NCI-H2107 treated with DMSO at 0.1 percent for 48 hours (cell line): ENCODE results near the gene CCDC197.

Experiments
- DNase-seq: peaks from one replicate; lab custom pipeline; 2025; ENCODE audit not compliant: unreplicated experiment; lab: John Stamatoyannopoulos, UW

The CCDC197 gene

GRCh38 chr14:93977171-93977570 is 19.9 kb upstream of the CCDC197 start:
- DNase-seq, result no peak

GRCh38 chr14:93977790-93978581 is 19.1 kb upstream of the CCDC197 start:
- DNase-seq, result no peak

GRCh38 chr14:93978735-93979134 is 18.4 kb upstream of the CCDC197 start:
- no peak for DNase-seq

- DNase-seq, result no peak
Observed at GRCh38 chr14:93980456-93981201, 16.5 kb upstream of the CCDC197 start.

- DNase-seq, result no peak
Observed at GRCh38 chr14:93981316-93982229, 15.5 kb upstream of the CCDC197 start.

- no peak for DNase-seq
Observed at GRCh38 chr14:93982230-93983007, 14.7 kb upstream of the CCDC197 start.

- no peak for DNase-seq
Observed at GRCh38 chr14:93984070-93984469, 13.0 kb upstream of the CCDC197 start.

GRCh38 chr14:93984987-93985410 is 12.1 kb upstream of the CCDC197 start:
- no peak for DNase-seq

GRCh38 chr14:93986955-93987354 is 10.1 kb upstream of the CCDC197 start:
- peak; percentile 20 for DNase-seq

GRCh38 chr14:93987376-93987775 is 9.7 kb upstream of the CCDC197 start:
- DNase-seq, result no peak

- DNase-seq, result no peak
Observed at GRCh38 chr14:93987815-93988476, 9.2 kb upstream of the CCDC197 start.

GRCh38 chr14:93989939-93990338 is 7.2 kb upstream of the CCDC197 start:
- DNase-seq, result no peak

- no peak for DNase-seq
Observed at GRCh38 chr14:93991212-93991611, 5.9 kb upstream of the CCDC197 start.

GRCh38 chr14:93991649-93992048 is 5.5 kb upstream of the CCDC197 start:
- DNase-seq, result no peak

GRCh38 chr14:93993382-93993781 is 3.7 kb upstream of the CCDC197 start:
- no peak for DNase-seq

GRCh38 chr14:93994919-93995682 is 2.0 kb upstream of the CCDC197 start:
- no peak for DNase-seq

- DNase-seq, result no peak
Observed at GRCh38 chr14:93996130-93996695, 888 bp upstream of the CCDC197 start.

GRCh38 chr14:93997916-93998870 is 1.1 kb downstream of the CCDC197 start:
- no peak for DNase-seq
